A549 (cell line): ENCODE data around the gene LDAF1. TPM values are rescaled to one million over a fixed set of nuclear protein-coding genes. Genes with fewer than 3 reads are reported as not detected.

Experiments used
- ATAC-seq, 2 experiments: fragments of 200-7000 bp in 1 of 2; fragments of >200 bp in 1 of 2; cut with Nextera tagmentation in 1 of 2; cut with Tn5 transposase in 1 of 2; 3 replicates each; pipeline versions ENCODE4 v1.8.0 to v1.9.1; 2018 to 2020; ENCODE audit warnings: mild to moderate bottlenecking in 1 of 2, moderate library complexity in 1 of 2
- CTCF ChIA-PET: fragments of 300-600 bp; sonication (Branson Sonifier 250); formaldehyde crosslinking; extraction: SDS; loops from one replicate; lab custom pipeline; 2021; ENCODE audit warnings: antibody characterized with exemption, inconsistent platforms; lab: Yijun Ruan, JAX
- POLR2A ChIA-PET: fragments of 350-600 bp; formaldehyde crosslinking; extraction: SDS; loops from one replicate; lab custom pipeline; 2021; ENCODE audit warnings: antibody characterized with exemption, inconsistent platforms; lab: Yijun Ruan, JAX
- DNase-seq, 2 experiments: peaks; one replicate each; pipeline versions ENCODE4 v3.0.0 to v3.0.0-alpha.2; 2011 to 2016; ENCODE audit warnings: low read depth in 1 of 2, low spot score in 1 of 2
- FAIRE-seq: peaks from 2 replicates; lab custom pipeline; 2011; peaks lifted over from hg19 to GRCh38; lab: Jason Lieb, UNC
- H3K27ac ChIP-seq, 2 experiments: fragments of >200 bp; sonication (Bioruptor Twin); formaldehyde crosslinking; 3 replicates each; pipeline ENCODE4 v1.5.1; 2016 to 2017
- H3K4me1 ChIP-seq: fragments of >200 bp; sonication (Bioruptor Twin); formaldehyde crosslinking; 3 replicates; pipeline ENCODE4 v1.6.1; 2016
- H3K4me2 ChIP-seq: fragments of >200 bp; sonication (Bioruptor Twin); formaldehyde crosslinking; 3 replicates; pipeline ENCODE4 v1.6.1; 2016
- H3K4me3 ChIP-seq: fragments of >200 bp; sonication (Bioruptor Twin); formaldehyde crosslinking; 3 replicates; pipeline ENCODE4 v1.5.1; 2016
- H3K9me3 ChIP-seq: fragments of >200 bp; sonication (Bioruptor Twin); formaldehyde crosslinking; 3 replicates; pipeline ENCODE4 v1.6.1; 2016
- BCL3 ChIP-seq: fragments of >200 bp; sonication (Bioruptor Twin); formaldehyde crosslinking; IDR thresholded peaks from 3 replicates; pipeline ENCODE4 v1.6.1; 2016
- BHLHE40 ChIP-seq: IDR thresholded peaks from 2 replicates; pipeline ENCODE4 v1.6.1; 2012; ENCODE audit warnings: low read depth, low read length, inconsistent platforms
- CEBPB ChIP-seq, 2 experiments: fragments of >200 bp in 1 of 2; sonication (Bioruptor Twin) in 1 of 2; formaldehyde crosslinking in 1 of 2; IDR thresholded peaks; 2 replicates each; pipeline ENCODE4 v1.6.1; 2012 to 2016
- EP300 ChIP-seq, 2 experiments: fragments of >200 bp; sonication (Bioruptor Twin); formaldehyde crosslinking; IDR thresholded peaks; 2 replicates in 1 of 2; 3 replicates in 1 of 2; pipeline ENCODE4 v1.6.1; 2016 to 2017
- FOSB ChIP-seq: fragments of 250-450 bp; sonication (Bioruptor Pico); IDR thresholded peaks from 2 replicates; pipeline ENCODE4 v1.5.0; 2020; ENCODE audit warnings: mild to moderate bottlenecking, moderate library complexity
- FOSL2 ChIP-seq, 2 experiments: fragments of 450-650 bp in 1 of 2; fragments of >200 bp in 1 of 2; sonication (Bioruptor Twin) in 1 of 2; formaldehyde crosslinking; IDR thresholded peaks; 2 replicates each; pipeline versions ENCODE4 v1.5.0 to v1.6.1; 2016 to 2020; ENCODE audit warnings: mild to moderate bottlenecking in 1 of 2, moderate library complexity in 1 of 2
- FOXS1 ChIP-seq: fragments of 250-450 bp; sonication (Bioruptor Pico); IDR thresholded peaks from 2 replicates; pipeline ENCODE4 v1.5.0; 2020; ENCODE audit warnings: mild to moderate bottlenecking, moderate library complexity
- HDAC2 ChIP-seq: fragments of 200-600 bp; sonication (generic); IDR thresholded peaks from 2 replicates; pipeline ENCODE4 v1.6.1; 2016
- HOXA7 ChIP-seq: fragments of 250-450 bp; sonication (Bioruptor Pico); IDR thresholded peaks from 2 replicates; pipeline ENCODE4 v1.5.0; 2020; ENCODE audit warnings: mild to moderate bottlenecking, moderate library complexity
- HOXB5 ChIP-seq: fragments of 250-450 bp; sonication (Bioruptor Pico); IDR thresholded peaks from 2 replicates; pipeline ENCODE4 v1.5.0; 2020; ENCODE audit warnings: mild to moderate bottlenecking, moderate library complexity
- JUNB ChIP-seq: fragments of >200 bp; sonication (Bioruptor Twin); formaldehyde crosslinking; IDR thresholded peaks from 2 replicates; pipeline ENCODE4 v1.6.1; 2016
- NR3C1 ChIP-seq: fragments of >200 bp; sonication (Bioruptor Twin); formaldehyde crosslinking; IDR thresholded peaks from 3 replicates; pipeline ENCODE4 v1.6.1; 2017
- POLR2A ChIP-seq: IDR thresholded peaks from 2 replicates; pipeline ENCODE4 v1.6.1; 2012; ENCODE audit warnings: mild to moderate bottlenecking, low read length
- POLR2AphosphoS2 ChIP-seq: conservative IDR thresholded peaks from 2 replicates; pipeline ENCODE4 v1.6.1; 2012; ENCODE audit warnings: low read length, improper control_type of control experiment, inconsistent platforms
- RCOR1 ChIP-seq: fragments of 150-350 bp; IDR thresholded peaks from 2 replicates; pipeline ENCODE4 v1.6.1; 2014; ENCODE audit warnings: antibody characterized with exemption, low read length, low read depth
- REST ChIP-seq: fragments of 200-600 bp; sonication (generic); IDR thresholded peaks from 2 replicates; pipeline ENCODE4 v1.6.1; 2016; ENCODE audit warnings: antibody characterized with exemption, mild to moderate bottlenecking, moderate library complexity
- RNF2 ChIP-seq: fragments of 200-600 bp; sonication (generic); IDR thresholded peaks from 2 replicates; pipeline ENCODE4 v1.6.1; 2016; ENCODE audit warnings: low read depth, mild to moderate bottlenecking, antibody characterized with exemption, moderate library complexity, borderline replicate concordance
- ZNF302 ChIP-seq: fragments of 250-450 bp; sonication (Bioruptor Pico); IDR thresholded peaks from 2 replicates; pipeline ENCODE4 v1.9.0; 2021; ENCODE audit warnings: inconsistent platforms, mild to moderate bottlenecking, moderate library complexity
- WGBS: methylation state at CpG from one replicate; pipeline ENCODE4 v1.1.6; 2017; ENCODE audit errors: missing lambda C conversion rate; 5-methylcytosine and 5-hydroxymethylcytosine counted together
- polyA plus RNA-seq, 4 experiments: library from polyadenylated mRNA; depleted of rRNA in 3 of 4; stranded (reverse); fragments of >200 nt; fragmentation: RNase III in 1 of 4; extraction: RNeasy Plus Mini Kit Qiagen cat#74134 plus additional on column Dnase treatment in 1 of 4; gene quantifications; 2 replicates in 3 of 4; 3 replicates in 1 of 4; pipeline ENCODE4 v1.2.3, GENCODE V29; 2011 to 2017
- TF ChIP-seq, protein P1 (sequence below): fragments of 250-450 bp; sonication (Bioruptor Pico); IDR thresholded peaks from 2 replicates; pipeline ENCODE4 v1.5.0; 2020; ENCODE audit warnings: low read depth, mild to moderate bottlenecking, moderate library complexity
- TF ChIP-seq, protein P2 (sequence below): fragments of 250-450 bp; sonication (Bioruptor Pico); IDR thresholded peaks from 2 replicates; pipeline ENCODE4 v1.5.0; 2021; ENCODE audit warnings: mild to moderate bottlenecking, moderate library complexity, borderline replicate concordance

The LDAF1 gene
- polyA plus RNA-seq, 2 of the 4 experiments (the other 2 are of a cell fraction), result 13.8 to 14.4 TPM

- H3K27ac ChIP-seq, result no peak overlapping the region
- TF ChIP-seq HDAC2 (no peak), JUNB (no peak), RCOR1 (no peak), CEBPB (IDR thresholded peaks at IDR 0.05) (no peak), HOXA7 (CRISPR knock-in tag) (no peak), BCL3 (no peak)
- FAIRE-seq (no peak), DNase-seq (no peak), ATAC-seq (no peak)
- no peak overlapping the region for H3K4me2 ChIP-seq
- H3K4me3 ChIP-seq, result no peak overlapping the region
- CTCF ChIA-PET, result interaction anchor here (0.9 kb wide), 1 partner anchor 10 kb away, joined by 3 read pairs; no protein-coding TSS in a partner anchor
- H3K9me3 ChIP-seq, result no peaks in the 10 kb centered on the region
- WGBS, result 91% methylated on average over 2 of the region's 2 CpGs
- POLR2A ChIA-PET, result interaction anchor here (0.7 kb wide), 1 partner anchor 64 kb away, joined by 9 read pairs; no protein-coding TSS in a partner anchor
- H3K4me1 ChIP-seq, result peaks cover 5% of the 10 kb centered on the region; the same call in 2 of the 3 replicates
Measured at GRCh38 chr16:21217121-21217520, 58.6 kb downstream of the LDAF1 start.

- FAIRE-seq (no peak), DNase-seq (no peak), ATAC-seq (no peak)
- Histone ChIP-seq H3K27ac (no peak overlapping the region), H3K4me1 (peaks cover 16% of the 10 kb centered on the region), H3K4me3 (no peak overlapping the region)
- WGBS, result 69% methylated on average over 7 of the region's 7 CpGs
- POLR2A ChIA-PET, result no interaction called here
- CTCF ChIA-PET, result interaction anchor here (0.9 kb wide), 1 partner anchor 11 kb away, joined by 3 read pairs; no protein-coding TSS in a partner anchor
- no peak for TF ChIP-seq REST
- peak; percentile 7 to 19; a peak in 2 of 4 replicates for TF ChIP-seq CEBPB (IDR thresholded peaks at IDR 0.05)
- TF ChIP-seq, all 56 proteins: peak for 1
- Histone ChIP-seq H3K9me3 (no peaks in the 10 kb centered on the region), H3K4me2 (no peak overlapping the region)
Measured at GRCh38 chr16:21218153-21218552, 59.7 kb downstream of the LDAF1 start.

GRCh38 chr16:21219551-21219950 is 61.1 kb downstream of the LDAF1 start:
- no peak for TF ChIP-seq FOXS1 (CRISPR knock-in tag)
- no peak for TF ChIP-seq NR3C1
- TF ChIP-seq FOSL2 (IDR thresholded peaks at IDR 0.05), result no peak
- TF ChIP-seq FOSL2 (CRISPR knock-in tag; IDR thresholded peaks at IDR 0.05), result no peak
- no peak for TF ChIP-seq BCL3
- TF ChIP-seq POLR2A, result no peak
- no peak for TF ChIP-seq RNF2
- no peak for TF ChIP-seq ZNF302 (CRISPR knock-in tag)
- TF ChIP-seq, protein P1, sequence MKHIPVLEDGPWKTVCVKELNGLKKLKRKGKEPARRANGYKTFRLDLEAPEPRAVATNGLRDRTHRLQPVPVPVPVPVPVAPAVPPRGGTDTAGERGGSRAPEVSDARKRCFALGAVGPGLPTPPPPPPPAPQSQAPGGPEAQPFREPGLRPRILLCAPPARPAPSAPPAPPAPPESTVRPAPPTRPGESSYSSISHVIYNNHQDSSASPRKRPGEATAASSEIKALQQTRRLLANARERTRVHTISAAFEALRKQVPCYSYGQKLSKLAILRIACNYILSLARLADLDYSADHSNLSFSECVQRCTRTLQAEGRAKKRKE (CRISPR knock-in tag), result no peak
- no peak for TF ChIP-seq POLR2AphosphoS2
- TF ChIP-seq BHLHE40, result no peak
- TF ChIP-seq HOXB5, result no peak
- TF ChIP-seq FOSB (CRISPR knock-in tag), result no peak
- no peak for TF ChIP-seq HDAC2
- TF ChIP-seq EP300 (IDR thresholded peaks at IDR 0.05), result no peak
- TF ChIP-seq, protein P2, sequence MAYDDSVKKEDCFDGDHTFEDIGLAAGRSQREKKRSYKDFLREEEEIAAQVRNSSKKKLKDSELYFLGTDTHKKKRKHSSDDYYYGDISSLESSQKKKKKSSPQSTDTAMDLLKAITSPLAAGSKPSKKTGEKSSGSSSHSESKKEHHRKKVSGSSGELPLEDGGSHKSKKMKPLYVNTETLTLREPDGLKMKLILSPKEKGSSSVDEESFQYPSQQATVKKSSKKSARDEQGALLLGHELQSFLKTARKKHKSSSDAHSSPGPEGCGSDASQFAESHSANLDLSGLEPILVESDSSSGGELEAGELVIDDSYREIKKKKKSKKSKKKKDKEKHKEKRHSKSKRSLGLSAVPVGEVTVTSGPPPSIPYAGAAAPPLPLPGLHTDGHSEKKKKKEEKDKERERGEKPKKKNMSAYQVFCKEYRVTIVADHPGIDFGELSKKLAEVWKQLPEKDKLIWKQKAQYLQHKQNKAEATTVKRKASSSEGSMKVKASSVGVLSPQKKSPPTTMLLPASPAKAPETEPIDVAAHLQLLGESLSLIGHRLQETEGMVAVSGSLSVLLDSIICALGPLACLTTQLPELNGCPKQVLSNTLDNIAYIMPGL (CRISPR knock-in tag), result no peak
- POLR2A ChIA-PET, result no interaction called here
- H3K4me3 ChIP-seq, result no peak overlapping the region
- no peak overlapping the region for H3K4me2 ChIP-seq
- no peaks in the 10 kb centered on the region for H3K9me3 ChIP-seq
- no peak for ATAC-seq
- 94% methylated on average over 2 of the region's 2 CpGs for WGBS
- FAIRE-seq, result no peak
- H3K27ac ChIP-seq, result no peak overlapping the region
- CTCF ChIA-PET, result interaction anchor here (0.9 to 3.0 kb wide), 3 partner anchors 16 to 1081 kb away, joined by 3 to 8 read pairs (median 3); no protein-coding TSS in a partner anchor
- peaks cover 18% of the 10 kb centered on the region for H3K4me1 ChIP-seq
- no peak for DNase-seq
